ENCODE results near the gene HAO1.
"Not testable (repeated sequence)": the region's sequence is repeated elsewhere in the genome, so short reads cannot be mapped to it uniquely, and the experiment has no call there.

Gene HAO1

GRCh38 chr20:7850775-7851490 lies 89.3 kb downstream of the HAO1 start:
- no peak for DNase-seq

- no peak for DNase-seq
Measured at GRCh38 chr20:7849675-7850074, 90.6 kb downstream of the HAO1 start.

GRCh38 chr20:7848351-7848750 lies 91.9 kb downstream of the HAO1 start:
- DNase-seq = no peak

GRCh38 chr20:7843613-7844012 lies 96.6 kb downstream of the HAO1 start:
- DNase-seq = no peak

GRCh38 chr20:7841971-7842310 lies 98.3 kb downstream of the HAO1 start:
- DNase-seq = no peak

- DNase-seq = no peak
Measured at GRCh38 chr20:7841291-7841970, 98.8 kb downstream of the HAO1 start.

DNA sequence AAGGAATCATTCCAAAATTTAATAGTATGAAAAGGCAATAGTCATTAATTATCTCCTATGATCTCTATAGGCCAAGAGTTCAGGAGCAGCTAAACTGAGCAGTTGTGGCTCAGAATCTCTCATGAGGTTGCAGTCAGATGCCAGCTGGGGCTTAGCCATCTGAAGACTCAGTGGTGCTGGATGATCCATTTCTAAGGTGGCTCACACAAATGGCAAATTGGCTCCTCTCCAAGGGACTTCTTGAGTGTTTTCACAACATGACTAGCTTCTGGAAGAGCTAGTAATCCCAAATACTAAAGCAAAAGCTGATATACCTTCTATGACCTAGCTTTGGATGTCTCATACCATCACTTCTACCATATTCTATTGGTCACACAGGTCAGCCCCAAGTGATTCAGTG lies 104.2 kb downstream of the HAO1 start:
- DNase-seq = no peak

DNA sequence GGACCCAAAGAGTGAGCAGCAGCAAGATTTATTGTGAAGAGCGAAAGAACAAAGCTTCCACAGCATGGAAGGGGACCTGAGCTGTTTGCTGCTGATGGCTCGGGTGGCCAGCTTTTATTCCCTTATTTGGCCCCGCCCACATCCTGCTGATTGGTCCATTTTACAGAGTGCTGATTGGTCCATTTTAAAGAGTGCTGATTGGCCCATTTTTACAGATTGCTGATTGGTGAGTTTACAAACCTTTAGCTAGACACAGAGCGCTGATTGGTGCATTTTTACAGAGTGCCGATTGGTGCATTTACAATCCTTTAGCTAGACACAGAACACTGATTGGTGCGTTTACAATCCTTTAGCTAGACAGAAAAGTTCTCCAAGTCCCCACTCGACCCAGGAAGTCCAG lies 105.8 kb downstream of the HAO1 start:
- DNase-seq = not testable (repeated sequence)

Data from activated CD8-positive, alpha-beta memory T cell treated with anti-CD3 and anti-CD28 coated beads, Interleukin-2, amount 50 U/mL, for 48 hours (primary cell).